Caco-2 (cell line): ENCODE data around the gene UNC79. TPM values are rescaled to one million over a fixed set of nuclear protein-coding genes. Genes with fewer than 3 reads are reported as not detected.

Experiments
- BruUV-seq: library from RNA; stranded (reverse); fragments of 400-500 nt; replicated peaks from 2 replicates; lab custom pipeline; 2021; lab: Mats Ljungman, UMichigan
- CTCF ChIA-PET: fragments of 300-600 bp; sonication (Branson Sonifier 250); formaldehyde crosslinking; loops from one replicate; lab custom pipeline; 2022; ENCODE audit warnings: antibody characterized with exemption; lab: Charles Lee
- POLR2A ChIA-PET: fragments of 300-600 bp; sonication (Branson Sonifier 250); formaldehyde crosslinking; loops from one replicate; lab custom pipeline; 2022; ENCODE audit warnings: antibody characterized with exemption; lab: Charles Lee
- DNase-seq, 2 experiments: peaks; one replicate each; pipeline versions ENCODE4 v3.0.0 to v3.0.0-alpha.2; 2020 to 2022
- H3K27me3 ChIP-seq: replicated peaks from 2 replicates; pipeline ENCODE4 v1.6.0; 2011; ENCODE audit warnings: low read length; ENCODE audit not compliant: control insufficient read depth, insufficient read depth
- H3K36me3 ChIP-seq: 2 replicates; pipeline ENCODE4 v1.5.1; 2011; ENCODE audit warnings: low read length; ENCODE audit not compliant: control insufficient read depth, insufficient read depth
- H3K4me1 ChIP-seq: fragments of 250-450 bp; sonication (Bioruptor Pico); 2 replicates; pipeline ENCODE4 v1.5.1; 2020; ENCODE audit warnings: mild to moderate bottlenecking
- H3K4me3 ChIP-seq: 2 replicates; pipeline ENCODE4 v1.5.1; 2011; ENCODE audit warnings: low read depth, mild to moderate bottlenecking, control low read depth, low read length
- H3K9me3 ChIP-seq: fragments of 250-450 bp; sonication (Bioruptor Pico); 2 replicates; pipeline ENCODE4 v1.5.1; 2020; ENCODE audit warnings: mild to moderate bottlenecking, moderate library complexity
- H3K27ac Mint-ChIP-seq: one replicate; pipeline ENCODE4 v1.8.0; 2022; ENCODE audit warnings: mixed read lengths; ENCODE audit not compliant: unreplicated experiment
- H3K27me3 Mint-ChIP-seq: one replicate; pipeline ENCODE4 v1.8.0; 2022; ENCODE audit warnings: mixed read lengths; ENCODE audit not compliant: insufficient read depth, unreplicated experiment
- H3K36me3 Mint-ChIP-seq: one replicate; pipeline ENCODE4 v1.8.0; 2022; ENCODE audit warnings: mild to moderate bottlenecking, mixed read lengths; ENCODE audit not compliant: insufficient read depth, unreplicated experiment
- H3K4me1 Mint-ChIP-seq: one replicate; pipeline ENCODE4 v1.8.0; 2022; ENCODE audit warnings: low read depth, mixed read lengths; ENCODE audit not compliant: unreplicated experiment
- H3K4me3 Mint-ChIP-seq: one replicate; pipeline ENCODE4 v1.8.0; 2022; ENCODE audit warnings: mild to moderate bottlenecking, moderate library complexity, mixed read lengths; ENCODE audit not compliant: unreplicated experiment
- H3K9me3 Mint-ChIP-seq: one replicate; pipeline ENCODE4 v1.8.0; 2022; ENCODE audit warnings: mixed read lengths; ENCODE audit not compliant: unreplicated experiment
- CTCF ChIP-seq, 2 experiments: fragments of 200-600 bp in 1 of 2; IDR thresholded peaks; 1 replicate in 1 of 2; 2 replicates in 1 of 2; pipeline versions ENCODE4 v1.5.1 to v1.8.0; 2011 to 2022; ENCODE audit warnings: antibody characterized with exemption in 1 of 2, control low read depth in 1 of 2, inconsistent platforms in 1 of 2, low read depth in 1 of 2, low read length in 1 of 2, mild to moderate bottlenecking in 1 of 2, moderate library complexity in 1 of 2; ENCODE audit not compliant: insufficient read depth in 1 of 2, severe bottlenecking in 1 of 2, unreplicated experiment in 1 of 2
- intact Hi-C: fragments of 100-400 bp; cut with micrococcal nuclease; formaldehyde crosslinking; loops from one replicate; pipeline ENCODE4 v1.10.0; 2022; ENCODE audit not compliant: unreplicated experiment
- total RNA-seq: library from RNA; stranded (reverse); gene quantifications from 2 replicates; pipeline ENCODE4 v1.2.3, GENCODE V29; 2022

Gene UNC79
- total RNA-seq, 1 experiment from 2014 or later: 0.07 TPM

GRCh38 chr14:93744176-93744575, 313.4 kb downstream of the UNC79 start:
- Histone ChIP-seq H3K36me3 (no peaks in the 10 kb centered on the region), H3K27me3 (no peaks in the 10 kb centered on the region), H3K9me3 (no peaks in the 10 kb centered on the region), H3K4me3 (no peak overlapping the region), H3K4me1 (no peaks in the 10 kb centered on the region)
- no peak for DNase-seq
- Mint-ChIP-seq H3K36me3 (no peaks in the 10 kb centered on the region), H3K27me3 (no peaks in the 10 kb centered on the region), H3K27ac (no peak overlapping the region), H3K4me1 (peaks cover 7% of the 10 kb centered on the region), H3K9me3 (peaks cover 11% of the 10 kb centered on the region), H3K4me3 (no peak overlapping the region)
- no peak for TF ChIP-seq CTCF (IDR thresholded peaks at IDR 0.05; ENCODE audit: insufficient read depth in 1 of 2, low read depth in 1 of 2, low read length in 1 of 2, severe bottlenecking in 1 of 2, unreplicated experiment in 1 of 2)
- ChIA-PET POLR2A (no interaction called here), CTCF (no interaction called here)
- intact Hi-C loops: no loop called here
- no TSS peak for BruUV-seq

- no peak for TF ChIP-seq CTCF (IDR thresholded peaks at IDR 0.05; ENCODE audit: insufficient read depth in 1 of 2, low read depth in 1 of 2, low read length in 1 of 2, severe bottlenecking in 1 of 2, unreplicated experiment in 1 of 2)
- ChIA-PET POLR2A (no interaction called here), CTCF (no interaction called here)
- Mint-ChIP-seq H3K27ac (no peak overlapping the region), H3K9me3 (peaks cover 11% of the 10 kb centered on the region), H3K36me3 (no peaks in the 10 kb centered on the region), H3K4me3 (no peak overlapping the region), H3K4me1 (peaks cover 7% of the 10 kb centered on the region), H3K27me3 (no peaks in the 10 kb centered on the region)
- H3K36me3 ChIP-seq: no peaks in the 10 kb centered on the region
- intact Hi-C loops: no loop called here
- H3K27me3 ChIP-seq: no peaks in the 10 kb centered on the region
- no peak overlapping the region for H3K4me3 ChIP-seq
- no TSS peak for BruUV-seq
- no peaks in the 10 kb centered on the region for H3K4me1 ChIP-seq
- DNase-seq: no peak
- H3K9me3 ChIP-seq: no peaks in the 10 kb centered on the region
These were observed 314.1 kb downstream of the UNC79 start for GRCh38 chr14:93744876-93745275.

- no peak overlapping the region for H3K4me3 Mint-ChIP-seq
- POLR2A ChIA-PET: no interaction called here
- no peaks in the 10 kb centered on the region for H3K4me1 ChIP-seq
- H3K27me3 ChIP-seq: no peaks in the 10 kb centered on the region
- no peaks in the 10 kb centered on the region for H3K27me3 Mint-ChIP-seq
- peaks cover 7% of the 10 kb centered on the region for H3K4me1 Mint-ChIP-seq
- H3K36me3 ChIP-seq: no peaks in the 10 kb centered on the region
- H3K36me3 Mint-ChIP-seq: no peaks in the 10 kb centered on the region
- TF ChIP-seq CTCF (IDR thresholded peaks at IDR 0.05; ENCODE audit: insufficient read depth in 1 of 2, low read depth in 1 of 2, low read length in 1 of 2, severe bottlenecking in 1 of 2, unreplicated experiment in 1 of 2): no peak
- intact Hi-C loops: no loop called here
- CTCF ChIA-PET: no interaction called here
- H3K9me3 ChIP-seq: no peaks in the 10 kb centered on the region
- H3K4me3 ChIP-seq: no peak overlapping the region
- no peak for DNase-seq
- H3K9me3 Mint-ChIP-seq: peaks cover 11% of the 10 kb centered on the region
- BruUV-seq: no TSS peak
- no peak overlapping the region for H3K27ac Mint-ChIP-seq
These were observed 315.0 kb downstream of the UNC79 start for GRCh38 chr14:93745603-93746273.
